Measurements from ENCODE around the gene TRIM15. TPM values are rescaled to one million over a fixed set of nuclear protein-coding genes. Genes with fewer than 3 reads are reported as not detected.

TRIM15 gene
- total RNA-seq, 6 experiments from 2014 or later = 1.7 to 17.7 (median 5.7) TPM

- Histone ChIP-seq H3K27me3 (no peaks in the 10 kb centered on the region), H3K27ac (no peak overlapping the region), H3K4me1 (no peaks in the 10 kb centered on the region), H3K4me3 (no peak overlapping the region), H3K9me3 (no peaks in the 10 kb centered on the region), H3K36me3 (no peaks in the 10 kb centered on the region)
- WGBS (ENCODE audit: insufficient coverage, low coverage, low lambda C conversion rate, missing lambda C conversion rate) = 72% methylated on average over 8 of the region's 9 CpGs
- no peak for DNase-seq
- no peak for ATAC-seq
- TF ChIP-seq, protein P1, sequence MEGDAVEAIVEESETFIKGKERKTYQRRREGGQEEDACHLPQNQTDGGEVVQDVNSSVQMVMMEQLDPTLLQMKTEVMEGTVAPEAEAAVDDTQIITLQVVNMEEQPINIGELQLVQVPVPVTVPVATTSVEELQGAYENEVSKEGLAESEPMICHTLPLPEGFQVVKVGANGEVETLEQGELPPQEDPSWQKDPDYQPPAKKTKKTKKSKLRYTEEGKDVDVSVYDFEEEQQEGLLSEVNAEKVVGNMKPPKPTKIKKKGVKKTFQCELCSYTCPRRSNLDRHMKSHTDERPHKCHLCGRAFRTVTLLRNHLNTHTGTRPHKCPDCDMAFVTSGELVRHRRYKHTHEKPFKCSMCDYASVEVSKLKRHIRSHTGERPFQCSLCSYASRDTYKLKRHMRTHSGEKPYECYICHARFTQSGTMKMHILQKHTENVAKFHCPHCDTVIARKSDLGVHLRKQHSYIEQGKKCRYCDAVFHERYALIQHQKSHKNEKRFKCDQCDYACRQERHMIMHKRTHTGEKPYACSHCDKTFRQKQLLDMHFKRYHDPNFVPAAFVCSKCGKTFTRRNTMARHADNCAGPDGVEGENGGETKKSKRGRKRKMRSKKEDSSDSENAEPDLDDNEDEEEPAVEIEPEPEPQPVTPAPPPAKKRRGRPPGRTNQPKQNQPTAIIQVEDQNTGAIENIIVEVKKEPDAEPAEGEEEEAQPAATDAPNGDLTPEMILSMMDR (IDR thresholded peaks at IDR 0.05) = no peak
- no peak for TF ChIP-seq POLR2A (IDR thresholded peaks at IDR 0.05)
- intact Hi-C loops (cut with DNase I) = no loop called here
Measured at GRCh38 chr6:30156774-30157173, 6.6 kb upstream of the TRIM15 start.

DNA sequence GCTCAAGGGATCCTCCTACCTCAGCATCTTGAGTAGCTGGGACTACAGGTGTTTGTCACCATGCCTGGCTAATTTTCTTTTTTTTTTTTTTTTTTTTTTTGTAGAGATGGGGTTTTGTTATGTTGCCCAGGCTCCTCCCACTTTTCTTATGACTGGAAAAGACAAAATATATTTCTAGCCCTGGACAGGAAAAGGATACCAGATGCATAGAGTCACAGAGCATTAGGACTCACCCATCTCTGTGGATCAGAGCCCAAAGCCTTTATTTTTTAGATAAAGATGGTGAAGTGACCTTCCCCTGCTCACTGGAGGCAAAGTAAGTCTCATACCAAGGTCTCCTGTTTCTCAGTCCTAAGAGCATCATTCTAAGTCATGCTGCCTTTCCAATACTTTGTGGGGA lies 5.8 kb upstream of the TRIM15 start:
- Histone ChIP-seq H3K9me3 (no peaks in the 10 kb centered on the region), H3K27ac (no peak overlapping the region), H3K27me3 (no peaks in the 10 kb centered on the region), H3K4me3 (no peak overlapping the region), H3K4me1 (no peaks in the 10 kb centered on the region), H3K36me3 (no peaks in the 10 kb centered on the region)
- intact Hi-C loops (cut with DNase I) = no loop called here
- ATAC-seq = no peak
- no peak for DNase-seq
- no peak for TF ChIP-seq POLR2A (IDR thresholded peaks at IDR 0.05)
- TF ChIP-seq, protein P1 (IDR thresholded peaks at IDR 0.05) = no peak

DNA sequence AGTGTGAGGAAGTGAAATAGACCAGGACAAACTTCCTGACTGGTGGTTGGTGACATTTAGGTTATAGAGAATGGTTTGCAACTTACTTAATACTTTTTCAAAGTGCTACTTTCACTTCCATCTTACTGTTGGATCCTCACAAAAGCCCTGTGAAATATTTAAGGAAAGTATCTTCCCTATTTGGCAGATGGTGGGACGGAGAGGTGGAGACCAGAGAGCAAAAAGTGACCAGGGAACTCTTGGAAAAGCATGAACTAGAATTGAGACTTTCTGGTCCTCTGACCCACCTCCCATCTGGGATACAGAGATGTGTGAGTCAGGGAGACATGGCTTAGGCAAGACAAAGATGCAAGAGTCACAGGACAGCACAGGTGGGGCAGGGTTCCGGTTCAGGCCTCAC lies 5.3 kb upstream of the TRIM15 start:
- H3K4me1 ChIP-seq = no peaks in the 10 kb centered on the region
- DNase-seq (no peak), ATAC-seq (no peak)
- 75% methylated on average over 1 of the region's 2 CpGs for WGBS (ENCODE audit: insufficient coverage, low coverage, low lambda C conversion rate, missing lambda C conversion rate)
- intact Hi-C loops (cut with DNase I) = no loop called here
- no peak overlapping the region for H3K27ac ChIP-seq
- no peak overlapping the region for H3K4me3 ChIP-seq
- no peak for TF ChIP-seq POLR2A (IDR thresholded peaks at IDR 0.05)
- TF ChIP-seq, protein P1 (IDR thresholded peaks at IDR 0.05) = no peak
- no peaks in the 10 kb centered on the region for H3K36me3 ChIP-seq
- no peaks in the 10 kb centered on the region for H3K27me3 ChIP-seq
- no peaks in the 10 kb centered on the region for H3K9me3 ChIP-seq

DNA sequence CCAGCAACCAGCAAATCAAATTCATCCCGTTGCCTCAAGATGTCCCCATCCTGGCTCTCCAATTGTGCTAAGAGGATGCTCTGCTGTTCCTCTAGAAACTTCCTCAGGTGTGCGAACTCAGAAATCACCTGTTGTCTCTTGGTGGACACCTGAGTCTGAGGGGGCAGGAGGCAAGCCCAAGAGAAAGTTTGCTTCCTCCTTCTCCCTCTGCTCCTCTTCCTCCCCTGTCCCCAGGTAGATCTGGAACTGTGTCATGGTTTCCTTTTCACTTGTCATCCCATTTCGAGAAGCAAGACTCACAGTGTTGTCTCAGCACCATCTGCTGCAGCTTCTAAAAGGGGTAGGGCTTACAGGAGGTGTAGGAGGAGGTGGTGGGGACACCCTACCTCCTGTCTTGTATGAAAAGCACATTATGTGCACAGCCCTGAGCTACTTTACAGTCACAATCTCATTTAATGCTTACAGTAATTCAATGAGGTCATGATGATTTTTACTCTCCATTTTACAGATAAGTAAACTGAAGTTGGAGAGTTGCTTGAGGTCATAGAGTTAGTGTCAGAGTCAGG lies 4.8 kb upstream of the TRIM15 start:
- WGBS (ENCODE audit: insufficient coverage, low coverage, low lambda C conversion rate, missing lambda C conversion rate) = 20% methylated on average over 1 of the region's 3 CpGs
- no peaks in the 10 kb centered on the region for H3K36me3 ChIP-seq
- TF ChIP-seq POLR2A (IDR thresholded peaks at IDR 0.05) = no peak
- TF ChIP-seq, protein P1 (IDR thresholded peaks at IDR 0.05) = no peak

More for the DNA sequence above, 4.8 kb upstream of the TRIM15 start:
- no peak overlapping the region for H3K4me3 ChIP-seq
- no peak for ATAC-seq
- H3K27me3 ChIP-seq = no peaks in the 10 kb centered on the region
- no peaks in the 10 kb centered on the region for H3K4me1 ChIP-seq
- no peak overlapping the region for H3K27ac ChIP-seq
- no peaks in the 10 kb centered on the region for H3K9me3 ChIP-seq
- intact Hi-C loops (cut with DNase I) = no loop called here
- no peak for DNase-seq
